Stimulated activated CD4-positive, alpha-beta T cell treated with anti-CD3 and anti-CD28 coated beads, TNF-alpha, amount 100 ng/mL, for 4 hours (primary cell): ENCODE data around the gene SLC9C1.

ENCODE experiments used
- DNase-seq, 3 experiments: peaks; one replicate each; pipeline ENCODE4 v3.0.0-alpha.2; 2020; ENCODE audit warnings: low read depth in 3 of 3

SLC9C1 gene

GRCh38 chr3:112132088-112132487 lies 161.9 kb downstream of the SLC9C1 start:
- no peak for DNase-seq

DNA sequence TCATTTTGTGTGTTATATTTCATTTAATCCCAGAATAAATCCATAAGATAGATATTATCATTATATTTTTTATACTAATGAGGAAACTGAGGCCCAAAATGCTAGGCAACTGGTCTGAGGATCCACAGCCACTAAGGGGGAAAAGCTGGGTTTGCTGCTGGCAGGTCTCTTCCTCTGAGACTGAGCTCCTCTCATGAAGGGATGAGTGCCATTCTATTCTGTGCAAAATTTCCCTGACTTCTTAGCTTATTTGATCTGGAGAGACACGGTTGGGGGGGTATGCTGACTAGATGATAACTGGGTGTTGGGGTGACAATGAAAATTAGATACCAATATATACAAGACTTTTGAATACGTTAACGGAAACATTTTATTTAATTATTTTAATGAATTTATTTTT lies 162.9 kb downstream of the SLC9C1 start:
- no peak for DNase-seq

DNA sequence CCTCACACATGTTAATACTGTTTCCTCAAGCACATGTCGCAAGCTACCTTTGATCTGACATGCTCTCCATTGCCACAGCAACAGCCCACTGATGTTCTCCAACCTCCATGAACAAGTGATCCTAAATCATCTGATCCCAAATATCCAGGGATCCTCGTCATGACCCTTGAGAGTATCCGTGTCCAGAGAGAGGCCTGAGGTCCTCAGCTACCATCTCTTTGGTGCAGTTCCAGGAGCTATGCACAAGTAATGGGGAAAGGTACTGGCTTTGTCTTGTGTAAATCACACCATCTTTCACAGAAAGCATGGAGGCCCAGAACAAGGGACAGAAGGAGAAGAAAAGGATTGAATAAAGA lies 163.4 kb downstream of the SLC9C1 start:
- DNase-seq: no peak

DNA sequence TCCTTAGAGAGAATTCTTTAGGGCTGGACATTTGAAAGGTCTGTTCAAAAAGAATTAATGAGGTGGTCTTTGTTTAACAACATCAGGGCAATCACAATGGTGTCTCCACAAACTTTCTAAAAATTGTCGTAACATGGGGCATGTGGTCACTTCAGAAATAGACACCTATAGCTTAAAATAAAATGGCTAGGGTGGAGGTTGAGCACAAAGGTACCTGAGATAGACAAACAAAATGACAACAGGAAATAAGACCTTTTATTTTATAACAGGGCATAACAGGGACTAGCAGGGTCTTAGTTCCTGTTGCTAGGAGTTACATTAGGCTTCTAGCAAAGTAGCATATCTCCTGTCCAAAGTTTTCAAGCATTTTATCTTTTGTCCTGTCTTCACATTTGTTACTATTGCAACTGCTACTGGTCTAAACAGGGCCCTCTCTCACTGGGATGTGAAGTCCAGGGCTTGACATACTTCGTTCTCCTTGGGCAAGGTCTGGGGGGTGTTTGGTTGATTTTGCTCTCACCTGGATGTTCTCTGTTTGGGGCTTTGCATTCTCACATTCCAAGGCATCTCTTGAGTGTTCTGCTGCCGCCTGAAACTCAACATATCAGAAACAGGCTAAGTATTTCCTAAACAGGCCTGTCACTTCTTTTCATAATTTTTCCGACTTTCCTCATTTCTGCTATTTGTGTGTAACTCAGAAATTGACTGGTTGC lies 163.9 kb downstream of the SLC9C1 start:
- DNase-seq: no peak

DNA sequence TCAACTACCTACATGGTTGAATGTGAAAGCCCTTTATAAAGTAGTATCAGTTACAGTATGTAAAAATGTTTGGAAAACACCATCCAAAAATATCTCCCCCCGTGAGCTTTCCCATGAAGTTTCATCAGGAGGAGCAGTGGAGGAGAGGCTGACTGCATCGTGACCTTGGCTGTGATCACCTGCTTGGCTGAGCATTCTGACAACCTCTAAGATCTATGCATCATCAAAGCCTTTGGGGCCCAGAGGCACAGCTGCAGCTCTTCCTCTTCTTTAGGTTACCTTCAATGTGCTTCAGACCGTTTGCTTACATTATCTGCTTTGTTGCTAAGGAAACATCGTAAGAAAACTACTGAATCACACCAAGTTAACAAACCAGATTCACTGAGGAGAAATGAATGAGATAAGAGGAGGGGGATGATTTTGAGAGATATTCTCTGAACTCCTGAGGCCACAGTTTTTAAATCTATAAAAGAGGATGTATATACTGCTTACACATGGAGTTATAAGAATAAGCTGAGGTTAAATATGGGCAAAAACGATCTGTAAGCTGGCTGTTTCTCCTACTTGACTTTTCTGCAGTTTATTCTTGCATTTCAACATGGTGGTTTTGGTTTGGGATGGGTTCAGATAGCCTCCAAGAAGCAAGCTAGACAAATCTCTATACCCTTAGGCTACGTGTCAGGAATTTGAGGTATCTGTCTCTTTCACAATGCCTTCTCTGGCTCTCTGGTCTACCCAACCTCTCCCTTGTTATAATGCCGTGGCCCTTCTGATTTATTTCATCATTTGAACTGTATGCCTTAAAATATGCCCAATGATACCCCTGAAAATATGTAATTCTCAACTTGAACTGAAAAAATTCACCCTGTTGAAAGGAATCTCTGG lies 164.9 kb downstream of the SLC9C1 start:
- peak in 2 of 3 experiments; percentile 11 to 23 for DNase-seq

- no peak for DNase-seq
These were observed 166.2 kb downstream of the SLC9C1 start for GRCh38 chr3:112127522-112128494.

DNA sequence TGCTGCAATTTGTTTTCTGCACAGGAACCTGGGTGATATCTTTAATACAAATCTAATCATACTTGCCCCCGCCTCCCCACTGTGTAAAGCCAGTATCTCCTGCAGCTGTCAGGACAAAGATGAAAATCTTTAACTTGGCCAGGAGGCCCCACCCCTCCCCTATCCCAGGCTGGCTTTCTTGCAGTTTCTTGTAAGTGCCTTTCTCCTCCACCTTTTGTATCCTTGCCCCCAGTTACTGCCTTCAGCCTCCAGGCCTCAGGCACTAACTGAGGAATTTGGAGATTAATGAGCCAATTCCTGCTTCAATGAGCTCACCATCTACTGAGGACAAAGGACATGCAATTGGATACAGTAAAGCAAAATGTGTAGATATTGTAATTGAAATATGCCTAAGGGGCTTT lies 167.5 kb downstream of the SLC9C1 start:
- DNase-seq: no peak

GRCh38 chr3:112124907-112125607 lies 169.0 kb downstream of the SLC9C1 start:
- DNase-seq: no peak

- no peak for DNase-seq
These were observed 170.5 kb downstream of the SLC9C1 start for GRCh38 chr3:112123548-112123947.

DNA sequence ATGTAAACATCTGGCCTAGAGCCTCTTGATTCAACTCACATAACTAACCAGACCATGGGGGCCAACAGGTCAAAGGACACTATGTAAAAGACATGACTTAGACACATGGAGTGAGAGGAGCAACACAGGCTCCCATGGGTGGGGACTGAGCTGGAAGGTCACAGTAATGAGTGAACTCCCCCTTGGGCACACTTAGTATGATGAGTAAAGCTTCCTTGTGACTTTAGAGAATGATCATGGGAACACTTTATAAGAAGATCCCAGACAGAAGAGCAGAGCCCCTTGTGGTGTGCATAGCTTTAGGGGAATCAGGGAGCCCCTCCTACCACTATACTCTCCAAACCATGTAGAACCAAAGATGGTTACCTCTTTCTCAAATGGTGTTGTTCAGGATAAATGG lies 171.1 kb downstream of the SLC9C1 start:
- no peak for DNase-seq

GRCh38 chr3:112121577-112122547 lies 172.2 kb downstream of the SLC9C1 start:
- no peak for DNase-seq

DNA sequence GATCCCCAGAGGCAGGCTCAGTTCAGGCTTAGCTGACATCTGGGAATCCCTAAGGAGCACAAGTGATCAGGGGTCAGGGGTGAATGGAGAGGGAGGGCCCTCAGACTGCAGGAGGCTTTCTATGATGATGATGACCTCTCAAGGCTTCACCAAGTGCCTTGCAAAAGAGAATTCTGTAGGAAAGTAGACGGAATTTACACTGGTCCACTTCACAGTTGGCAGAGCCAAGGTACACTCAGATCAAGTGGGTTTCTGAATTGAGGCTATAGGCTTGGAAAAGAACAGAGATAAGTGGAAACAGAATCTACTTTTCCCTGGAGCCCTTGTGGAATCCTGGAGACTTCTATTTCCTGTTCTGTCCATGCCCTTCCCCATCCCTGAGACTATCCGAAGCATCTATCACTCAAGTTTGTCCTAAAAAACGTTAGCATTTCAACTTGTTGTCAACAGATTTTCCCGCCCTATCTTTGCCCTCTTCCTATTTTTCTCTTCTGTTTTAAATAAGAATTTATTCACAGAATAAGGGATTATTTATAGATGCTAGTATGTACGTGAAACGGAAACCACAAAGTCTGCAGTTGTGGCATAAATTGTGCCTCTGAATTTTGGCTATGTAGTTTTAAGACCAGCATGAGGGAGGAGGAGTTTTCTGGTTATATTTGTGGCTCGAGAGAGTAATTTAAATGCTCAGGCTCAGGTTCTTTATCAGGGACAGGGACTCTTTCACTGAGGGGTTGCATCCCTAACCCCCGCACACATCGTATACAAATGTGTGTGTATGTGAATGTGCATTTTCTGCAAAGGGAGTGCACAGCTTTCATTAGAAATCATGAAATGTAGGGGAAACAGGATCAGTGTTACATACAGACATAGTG lies 173.8 kb downstream of the SLC9C1 start:
- no peak for DNase-seq

- no peak for DNase-seq
These were observed 176.0 kb downstream of the SLC9C1 start for GRCh38 chr3:112117841-112118571.

GRCh38 chr3:112117415-112117814 lies 176.6 kb downstream of the SLC9C1 start:
- DNase-seq: no peak

DNA sequence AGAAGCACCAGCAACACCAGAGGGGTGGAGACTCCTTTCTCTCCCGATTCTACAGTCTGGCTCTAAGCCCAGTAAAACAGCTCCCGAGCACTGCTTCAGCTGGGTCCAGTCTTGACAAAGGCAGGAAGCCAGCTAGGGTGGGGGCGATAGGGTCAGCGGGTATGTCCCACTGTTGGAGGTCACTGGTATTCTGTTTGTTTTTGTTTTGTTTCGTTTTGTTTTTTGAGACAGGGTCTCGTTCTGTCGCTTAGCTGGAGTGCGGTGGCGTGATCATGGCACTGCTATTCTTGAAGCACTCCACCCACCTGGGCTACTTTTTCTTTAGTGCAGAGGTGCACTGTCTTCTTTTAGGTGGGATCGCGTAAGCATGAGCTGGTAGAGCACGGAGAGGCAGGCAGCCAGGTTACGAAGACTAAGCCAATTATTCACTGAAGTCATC lies 177.2 kb downstream of the SLC9C1 start:
- DNase-seq: no peak

DNA sequence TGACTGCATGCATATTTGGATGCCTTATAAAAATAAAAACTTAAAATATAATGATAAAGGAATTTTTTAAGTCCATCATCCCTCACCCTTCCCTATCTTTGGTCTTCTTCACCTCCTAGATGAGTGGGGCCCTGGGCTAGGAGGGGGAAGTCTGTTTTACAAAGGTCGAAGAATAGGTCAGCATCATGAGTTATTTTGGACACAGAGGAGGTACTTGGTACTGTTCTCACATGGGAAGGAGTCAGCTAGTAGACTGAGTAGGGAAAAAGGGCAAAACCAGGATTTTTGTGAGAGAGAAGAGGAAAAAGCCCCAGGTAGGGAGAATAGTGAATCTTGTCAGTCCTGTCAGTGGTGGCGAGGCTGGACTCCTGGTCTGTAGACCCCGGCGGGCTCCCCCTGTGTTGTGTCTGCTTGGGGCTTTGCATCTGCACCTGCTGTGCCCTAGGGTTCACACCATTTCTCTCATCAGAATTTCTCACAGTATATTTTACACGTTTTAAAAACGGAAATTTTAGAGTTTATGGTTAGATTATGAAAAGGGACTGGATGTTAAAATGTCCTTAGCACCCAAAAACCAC lies 178.1 kb downstream of the SLC9C1 start:
- DNase-seq: no peak

DNA sequence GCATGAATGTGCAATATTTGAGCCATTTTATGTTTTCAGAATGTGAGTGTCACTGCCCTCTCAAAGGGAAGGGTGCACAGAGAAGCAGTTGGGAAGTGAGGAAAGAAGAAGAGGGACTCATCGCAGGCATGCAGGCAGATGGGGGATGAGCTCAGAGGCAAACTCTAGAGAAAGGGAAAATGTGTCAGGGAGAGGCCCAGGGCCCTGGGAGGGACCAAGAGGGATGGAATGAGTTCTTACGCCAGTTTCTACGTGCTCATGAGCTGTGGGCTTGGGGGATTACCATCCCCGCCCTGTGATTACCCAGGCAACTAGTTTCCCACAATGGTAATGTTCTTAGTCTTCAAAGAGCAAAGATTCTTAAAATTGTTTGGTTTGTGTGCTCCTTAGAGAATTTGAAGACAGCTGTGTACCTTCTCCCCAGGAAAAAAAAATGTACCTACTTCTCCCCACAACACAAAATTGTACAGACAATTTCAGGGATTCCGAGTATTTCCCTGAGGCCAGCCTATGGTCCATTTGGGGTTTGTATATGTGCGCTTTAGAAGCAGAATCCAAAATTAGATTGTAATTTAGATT lies 178.8 kb downstream of the SLC9C1 start:
- DNase-seq: no peak
